Chondrocyte (in vitro differentiated cells): Measurements from ENCODE around the gene SLAMF8. TPM values are rescaled to one million over a fixed set of nuclear protein-coding genes. Genes with fewer than 3 reads are reported as not detected.

Experiments
- DNase-seq: peaks from one replicate; pipeline ENCODE4 v3.0.0; 2021; ENCODE audit warnings: mixed read lengths, low spot score
- H3K27ac Mint-ChIP-seq: one replicate; pipeline ENCODE4 v1.8.0; 2021; ENCODE audit warnings: mild to moderate bottlenecking, moderate library complexity, mixed read lengths; ENCODE audit not compliant: unreplicated experiment
- H3K27me3 Mint-ChIP-seq: 2 replicates; pipeline ENCODE4 v1.8.0; 2021; ENCODE audit warnings: low read depth, mixed read lengths
- H3K36me3 Mint-ChIP-seq: 2 replicates; pipeline ENCODE4 v1.8.0; 2021; ENCODE audit warnings: low read depth, mixed read lengths
- H3K4me1 Mint-ChIP-seq: 2 replicates; pipeline ENCODE4 v1.8.0; 2021; ENCODE audit warnings: low read depth, mild to moderate bottlenecking, mixed read lengths
- H3K4me3 Mint-ChIP-seq: one replicate; pipeline ENCODE4 v1.8.0; 2021; ENCODE audit warnings: mild to moderate bottlenecking, moderate library complexity, mixed read lengths; ENCODE audit not compliant: unreplicated experiment
- H3K9me3 Mint-ChIP-seq: 2 replicates; pipeline ENCODE4 v1.8.0; 2021; ENCODE audit warnings: low read depth, mixed read lengths
- CTCF ChIP-seq: fragments of 200-600 bp; sonication (generic); IDR thresholded peaks from 2 replicates; pipeline ENCODE4 v1.5.0; 2021; ENCODE audit warnings: antibody characterized with exemption, mild to moderate bottlenecking, moderate library complexity
- total RNA-seq: library from RNA; stranded (reverse); gene quantifications from 3 replicates; pipeline ENCODE4 v1.2.1, GENCODE V29; 2021

The SLAMF8 gene
- total RNA-seq, 1 donor from 2014 or later, result not detected

DNA sequence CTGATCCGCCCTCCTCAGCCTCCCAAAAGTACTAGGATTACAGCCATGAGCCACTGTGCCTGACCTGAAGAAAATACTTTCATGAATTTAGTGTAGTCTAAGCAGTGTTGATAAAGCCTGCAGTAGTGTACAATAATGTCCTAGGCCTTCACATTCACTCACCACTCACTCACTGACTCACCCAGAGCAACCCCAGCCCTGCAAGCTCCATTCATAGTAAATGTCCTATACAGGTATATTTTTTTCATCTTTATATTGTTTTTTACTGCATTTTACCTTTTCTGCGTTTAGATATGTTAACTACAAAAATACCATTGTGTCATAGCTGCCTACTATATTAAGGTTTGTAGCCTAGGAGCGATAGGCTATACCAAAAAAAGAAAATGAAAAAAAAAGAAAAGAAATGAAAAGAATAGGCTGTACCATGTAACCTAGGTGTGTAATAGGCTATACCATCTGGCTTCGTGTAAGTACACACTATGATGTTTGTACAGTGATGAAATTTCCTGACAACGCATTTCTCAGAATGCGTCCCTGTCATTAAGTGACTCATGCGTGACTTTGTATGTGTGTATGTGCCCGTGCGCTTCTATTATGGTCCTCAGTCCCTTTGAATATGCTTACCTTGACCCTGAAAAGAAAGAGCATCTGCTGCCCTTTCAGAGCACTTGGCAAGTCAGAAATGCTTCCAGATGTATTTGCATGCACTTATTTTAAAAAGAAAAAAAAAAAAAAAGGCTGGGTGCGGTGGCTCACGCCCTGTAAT, 9.2 kb upstream of the SLAMF8 start:
- no peaks in the 10 kb centered on the region for H3K9me3 Mint-ChIP-seq
- TF ChIP-seq CTCF, result no peak
- H3K27me3 Mint-ChIP-seq, result peaks cover 15% of the 10 kb centered on the region
- H3K27ac Mint-ChIP-seq, result no peak overlapping the region
- H3K36me3 Mint-ChIP-seq, result peaks cover 2% of the 10 kb centered on the region
- no peaks in the 10 kb centered on the region for H3K4me1 Mint-ChIP-seq
- no peak overlapping the region for H3K4me3 Mint-ChIP-seq
- no peak for DNase-seq

DNA sequence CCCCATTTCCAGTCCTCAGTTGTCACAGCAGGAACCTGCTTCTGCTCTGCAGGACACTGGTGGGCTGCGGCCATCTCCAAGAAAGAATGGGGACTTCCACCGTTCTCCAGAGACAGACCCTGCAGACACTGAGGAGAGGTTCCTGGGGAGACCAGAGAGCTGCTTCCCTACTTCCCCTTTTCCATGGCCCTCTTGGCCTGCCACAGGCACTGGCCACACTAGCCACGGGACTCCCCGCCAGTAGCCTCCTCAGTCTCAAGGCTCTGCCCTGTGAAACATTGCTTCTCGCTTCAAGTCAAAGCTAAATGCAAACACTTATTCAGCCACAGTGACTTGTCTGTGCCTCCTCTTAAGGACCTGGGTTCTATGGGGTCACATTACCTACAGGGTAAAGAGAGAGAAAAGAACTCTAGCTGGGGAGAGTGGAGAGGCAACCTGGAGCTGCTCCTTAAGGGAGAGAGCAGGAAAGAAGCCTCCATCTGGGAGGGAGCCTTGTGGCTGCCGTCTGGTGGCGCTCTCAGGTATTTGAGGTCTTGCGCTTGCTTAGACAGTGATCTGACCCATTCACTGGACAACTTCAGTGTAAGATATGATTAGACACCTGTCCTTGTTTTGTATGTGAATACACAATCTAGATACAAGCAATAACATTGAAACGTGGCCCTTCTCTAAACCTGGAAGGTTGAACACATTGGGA, 5.4 kb upstream of the SLAMF8 start:
- Mint-ChIP-seq H3K4me1 (peaks cover 13% of the 10 kb centered on the region), H3K9me3 (no peaks in the 10 kb centered on the region), H3K27me3 (peaks cover 21% of the 10 kb centered on the region), H3K27ac (no peak overlapping the region), H3K36me3 (no peaks in the 10 kb centered on the region), H3K4me3 (no peak overlapping the region)
- DNase-seq, result no peak
- no peak for TF ChIP-seq CTCF

DNA sequence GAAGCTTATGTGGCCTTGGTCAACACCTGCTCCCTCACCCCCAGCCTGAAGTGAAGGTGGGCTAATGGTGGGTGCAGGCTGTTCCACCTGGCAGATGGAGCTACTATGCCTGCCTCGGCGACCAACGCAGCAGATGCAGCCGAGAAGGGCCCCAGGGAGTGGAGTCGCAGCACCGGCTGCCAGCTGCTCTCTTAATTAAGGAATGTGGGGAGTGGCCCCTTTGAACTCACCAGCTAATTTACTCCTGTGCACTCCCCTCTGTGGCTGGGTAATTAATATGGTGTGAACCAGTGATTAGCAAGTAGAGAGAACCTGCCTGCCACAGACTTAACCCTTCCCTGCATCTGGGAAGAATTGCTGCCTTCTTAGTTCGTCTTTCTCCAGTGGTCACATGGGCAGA, 3.3 kb upstream of the SLAMF8 start:
- TF ChIP-seq CTCF, result no peak
- peaks cover 17% of the 10 kb centered on the region for H3K4me1 Mint-ChIP-seq
- DNase-seq, result no peak
- no peaks in the 10 kb centered on the region for H3K9me3 Mint-ChIP-seq
- H3K36me3 Mint-ChIP-seq, result no peaks in the 10 kb centered on the region
- H3K4me3 Mint-ChIP-seq, result no peak overlapping the region
- no peak overlapping the region for H3K27ac Mint-ChIP-seq
- peaks cover 21% of the 10 kb centered on the region for H3K27me3 Mint-ChIP-seq

DNA sequence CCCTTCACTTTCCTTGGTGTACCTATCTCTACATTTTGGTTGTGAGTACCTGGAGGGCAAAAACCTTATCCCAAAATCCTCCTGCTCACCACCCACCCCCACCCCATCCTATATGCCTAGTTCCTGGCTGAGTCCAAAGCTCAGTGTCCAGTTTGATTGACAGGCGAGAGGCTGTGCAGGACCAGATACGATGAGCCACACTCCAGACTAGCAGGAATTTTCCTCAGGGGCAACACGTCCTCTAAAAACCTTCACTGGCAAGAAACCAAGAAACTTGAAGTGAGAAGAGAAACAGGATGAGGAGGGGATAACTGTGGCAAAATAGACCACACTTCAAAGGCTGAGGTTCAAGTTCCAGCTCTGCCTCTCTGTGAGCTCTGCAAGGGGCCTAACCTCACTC, 1.1 kb upstream of the SLAMF8 start:
- no peaks in the 10 kb centered on the region for H3K36me3 Mint-ChIP-seq
- H3K27ac Mint-ChIP-seq, result no peak overlapping the region
- no peak for DNase-seq
- H3K4me3 Mint-ChIP-seq, result no peak overlapping the region
- H3K4me1 Mint-ChIP-seq, result peaks cover 23% of the 10 kb centered on the region
- peaks cover 21% of the 10 kb centered on the region for H3K27me3 Mint-ChIP-seq
- TF ChIP-seq CTCF, result no peak
- H3K9me3 Mint-ChIP-seq, result no peaks in the 10 kb centered on the region

DNA sequence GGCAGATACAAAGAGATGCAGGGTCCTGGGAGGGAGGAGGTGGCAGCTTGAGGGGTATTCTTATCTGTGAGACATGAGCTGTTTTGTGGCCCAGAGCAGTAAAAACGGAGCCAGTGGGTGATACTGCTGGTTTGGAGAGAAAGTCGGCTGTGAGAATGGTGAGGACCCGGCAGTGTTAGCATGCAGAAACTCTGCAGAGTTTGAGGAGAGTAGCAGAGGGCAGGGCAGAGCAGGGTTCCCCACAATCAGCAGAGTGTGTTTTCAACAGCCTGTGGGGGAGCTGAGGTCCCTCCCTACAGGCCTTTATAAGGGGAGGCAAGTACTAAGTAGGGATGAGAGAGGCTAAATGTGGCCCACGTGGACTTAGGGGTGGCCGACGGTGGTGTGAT, 423 bp downstream of the SLAMF8 start:
- Mint-ChIP-seq H3K36me3 (no peaks in the 10 kb centered on the region), H3K4me3 (no peak overlapping the region), H3K9me3 (no peaks in the 10 kb centered on the region), H3K27ac (no peak overlapping the region), H3K4me1 (peaks cover 23% of the 10 kb centered on the region), H3K27me3 (peaks cover 13% of the 10 kb centered on the region)
- DNase-seq, result no peak
- TF ChIP-seq CTCF, result no peak
